Measurements from ENCODE around the gene POC1A.

Gene POC1A

GRCh38 chr3:52186729-52187128 lies 32.5 kb upstream of the POC1A start:
- no peak for TF ChIP-seq CTCF (IDR thresholded peaks at IDR 0.05; ENCODE audit: low read depth, low read length)
- no peak for DNase-seq
- Histone ChIP-seq H3K36me3 (no peaks in the 10 kb centered on the region), H3K27ac (no peak overlapping the region), H3K4me3 (ENCODE audit: low read depth, low read length) (no peak overlapping the region), H3K27me3 (ENCODE audit: insufficient read depth, low read depth, severe bottlenecking) (no peaks in the 10 kb centered on the region), H3K9me3 (ENCODE audit: severe bottlenecking) (no peaks in the 10 kb centered on the region)

- Histone ChIP-seq H3K36me3 (no peaks in the 10 kb centered on the region), H3K4me3 (ENCODE audit: low read depth, low read length) (no peak overlapping the region), H3K9me3 (ENCODE audit: severe bottlenecking) (no peaks in the 10 kb centered on the region), H3K27ac (no peak overlapping the region), H3K27me3 (ENCODE audit: insufficient read depth, low read depth, severe bottlenecking) (no peaks in the 10 kb centered on the region)
- DNase-seq, result no peak
- TF ChIP-seq CTCF (IDR thresholded peaks at IDR 0.05; ENCODE audit: low read depth, low read length), result no peak
Observed at GRCh38 chr3:52185837-52186236, 31.6 kb upstream of the POC1A start.

GRCh38 chr3:52185311-52185710 lies 31.1 kb upstream of the POC1A start:
- Histone ChIP-seq H3K4me3 (ENCODE audit: low read depth, low read length) (no peak overlapping the region), H3K27ac (no peak overlapping the region), H3K36me3 (no peaks in the 10 kb centered on the region), H3K27me3 (ENCODE audit: insufficient read depth, low read depth, severe bottlenecking) (no peaks in the 10 kb centered on the region), H3K9me3 (ENCODE audit: severe bottlenecking) (no peaks in the 10 kb centered on the region)
- no peak for DNase-seq
- TF ChIP-seq CTCF (IDR thresholded peaks at IDR 0.05; ENCODE audit: low read depth, low read length), result no peak

GRCh38 chr3:52184690-52185089 lies 30.5 kb upstream of the POC1A start:
- H3K4me3 ChIP-seq (ENCODE audit: low read depth, low read length), result no peak overlapping the region
- H3K36me3 ChIP-seq, result no peaks in the 10 kb centered on the region
- H3K27me3 ChIP-seq (ENCODE audit: insufficient read depth, low read depth, severe bottlenecking), result no peaks in the 10 kb centered on the region
- TF ChIP-seq CTCF (IDR thresholded peaks at IDR 0.05; ENCODE audit: low read depth, low read length), result no peak
- H3K9me3 ChIP-seq (ENCODE audit: severe bottlenecking), result no peaks in the 10 kb centered on the region
- no peak for DNase-seq
- H3K27ac ChIP-seq, result no peak overlapping the region

GRCh38 chr3:52183786-52184445 lies 29.7 kb upstream of the POC1A start:
- DNase-seq, result no peak
- TF ChIP-seq CTCF (IDR thresholded peaks at IDR 0.05; ENCODE audit: low read depth, low read length), result no peak
- Histone ChIP-seq H3K9me3 (ENCODE audit: severe bottlenecking) (no peaks in the 10 kb centered on the region), H3K27me3 (ENCODE audit: insufficient read depth, low read depth, severe bottlenecking) (no peaks in the 10 kb centered on the region), H3K4me3 (ENCODE audit: low read depth, low read length) (no peak overlapping the region), H3K27ac (no peak overlapping the region), H3K36me3 (no peaks in the 10 kb centered on the region)

- DNase-seq, result no peak
- TF ChIP-seq CTCF (IDR thresholded peaks at IDR 0.05; ENCODE audit: low read depth, low read length), result no peak
- H3K9me3 ChIP-seq (ENCODE audit: severe bottlenecking), result no peaks in the 10 kb centered on the region
- H3K27me3 ChIP-seq (ENCODE audit: insufficient read depth, low read depth, severe bottlenecking), result no peaks in the 10 kb centered on the region
- H3K36me3 ChIP-seq, result no peaks in the 10 kb centered on the region
- H3K27ac ChIP-seq, result no peak overlapping the region
- no peak overlapping the region for H3K4me3 ChIP-seq (ENCODE audit: low read depth, low read length)
Observed at GRCh38 chr3:52182691-52183090, 28.5 kb upstream of the POC1A start.

All from WERI-Rb-1 (cell line).